ENCODE data around the gene ZNF396.

ZNF396 gene

GRCh38 chr18:35376742-35377695 lies at the start of gene ZNF396:
Gene ZNF396, minus strand, starts transcription at chr18:35377337. Its CDS starts 3,045 bp downstream, at chr18:35374292.
- peak; percentile 26 for DNase-seq (ENCODE audit: low spot score)

GRCh38 chr18:35426786-35427185 lies 49.6 kb upstream of the ZNF396 start:
- DNase-seq (ENCODE audit: low spot score): no peak

GRCh38 chr18:35424356-35424755 lies 47.2 kb upstream of the ZNF396 start:
- DNase-seq (ENCODE audit: low spot score): peak; percentile 36

GRCh38 chr18:35422237-35422636 lies 45.1 kb upstream of the ZNF396 start:
- no peak for DNase-seq (ENCODE audit: low spot score)

- DNase-seq (ENCODE audit: low spot score): no peak
Observed at GRCh38 chr18:35418610-35419009, 41.5 kb upstream of the ZNF396 start.

GRCh38 chr18:35417223-35417622 lies 40.1 kb upstream of the ZNF396 start:
- no peak for DNase-seq (ENCODE audit: low spot score)

- DNase-seq (ENCODE audit: low spot score): no peak
Observed at GRCh38 chr18:35415511-35416073, 38.5 kb upstream of the ZNF396 start.

- DNase-seq (ENCODE audit: low spot score): no peak
Observed at GRCh38 chr18:35413163-35413511, 36.0 kb upstream of the ZNF396 start.

GRCh38 chr18:35411625-35412351 lies 34.7 kb upstream of the ZNF396 start:
- DNase-seq (ENCODE audit: low spot score): no peak

- no peak for DNase-seq (ENCODE audit: low spot score)
Observed at GRCh38 chr18:35410561-35410960, 33.4 kb upstream of the ZNF396 start.

- no peak for DNase-seq (ENCODE audit: low spot score)
Observed at GRCh38 chr18:35409911-35410310, 32.8 kb upstream of the ZNF396 start.

- DNase-seq (ENCODE audit: low spot score): no peak
Observed at GRCh38 chr18:35408843-35409261, 31.7 kb upstream of the ZNF396 start.

GRCh38 chr18:35407871-35408481 lies 30.8 kb upstream of the ZNF396 start:
- peak; percentile 79 for DNase-seq (ENCODE audit: low spot score)

- no peak for DNase-seq (ENCODE audit: low spot score)
Observed at GRCh38 chr18:35406666-35407065, 29.5 kb upstream of the ZNF396 start.

- DNase-seq (ENCODE audit: low spot score): no peak
Observed at GRCh38 chr18:35397976-35398375, 20.8 kb upstream of the ZNF396 start.

- DNase-seq (ENCODE audit: low spot score): no peak
Observed at GRCh38 chr18:35393716-35394115, 16.6 kb upstream of the ZNF396 start.

- DNase-seq (ENCODE audit: low spot score): no peak
Observed at GRCh38 chr18:35392375-35392774, 15.2 kb upstream of the ZNF396 start.

- DNase-seq (ENCODE audit: low spot score): no peak
Observed at GRCh38 chr18:35390951-35391700, 14.0 kb upstream of the ZNF396 start.

- DNase-seq (ENCODE audit: low spot score): no peak
Observed at GRCh38 chr18:35389095-35389618, 12.0 kb upstream of the ZNF396 start.

- no peak for DNase-seq (ENCODE audit: low spot score)
Observed at GRCh38 chr18:35387152-35387571, 10.0 kb upstream of the ZNF396 start.

- peak; percentile 83 for DNase-seq (ENCODE audit: low spot score)
Observed at GRCh38 chr18:35386600-35387100, 9.5 kb upstream of the ZNF396 start.
